Testis (tissue), 2 donors: ENCODE measurements around the gene HSD17B3.

ENCODE experiments used
- POLR2A ChIP-seq: fragments of 450-650 bp; IDR thresholded peaks from one replicate; pipeline ENCODE4 v1.6.1; 2017; ENCODE audit warnings: antibody characterized with exemption, mild to moderate bottlenecking, moderate library complexity
- TF ChIP-seq, protein P1 (sequence below), 3 experiments: fragments of 450-650 bp in 2 of 3; fragments of 200-600 bp in 1 of 3; sonication (generic) in 1 of 3; IDR thresholded peaks; one replicate each; pipeline ENCODE4 v1.5.1; 2016 to 2019; ENCODE audit warnings: antibody characterized with exemption in 3 of 3, mild to moderate bottlenecking in 2 of 3, moderate library complexity in 1 of 3

- TF ChIP-seq, protein P1, sequence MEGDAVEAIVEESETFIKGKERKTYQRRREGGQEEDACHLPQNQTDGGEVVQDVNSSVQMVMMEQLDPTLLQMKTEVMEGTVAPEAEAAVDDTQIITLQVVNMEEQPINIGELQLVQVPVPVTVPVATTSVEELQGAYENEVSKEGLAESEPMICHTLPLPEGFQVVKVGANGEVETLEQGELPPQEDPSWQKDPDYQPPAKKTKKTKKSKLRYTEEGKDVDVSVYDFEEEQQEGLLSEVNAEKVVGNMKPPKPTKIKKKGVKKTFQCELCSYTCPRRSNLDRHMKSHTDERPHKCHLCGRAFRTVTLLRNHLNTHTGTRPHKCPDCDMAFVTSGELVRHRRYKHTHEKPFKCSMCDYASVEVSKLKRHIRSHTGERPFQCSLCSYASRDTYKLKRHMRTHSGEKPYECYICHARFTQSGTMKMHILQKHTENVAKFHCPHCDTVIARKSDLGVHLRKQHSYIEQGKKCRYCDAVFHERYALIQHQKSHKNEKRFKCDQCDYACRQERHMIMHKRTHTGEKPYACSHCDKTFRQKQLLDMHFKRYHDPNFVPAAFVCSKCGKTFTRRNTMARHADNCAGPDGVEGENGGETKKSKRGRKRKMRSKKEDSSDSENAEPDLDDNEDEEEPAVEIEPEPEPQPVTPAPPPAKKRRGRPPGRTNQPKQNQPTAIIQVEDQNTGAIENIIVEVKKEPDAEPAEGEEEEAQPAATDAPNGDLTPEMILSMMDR (IDR thresholded peaks at IDR 0.05): no peak
- no peak for TF ChIP-seq POLR2A
Measured at GRCh38 chr9:96338299-96338698, 36.3 kb upstream of the HSD17B3 start.
